GM18505 (cell line): Measurements from ENCODE around the gene KCNH1.

Experiments used
- ATAC-seq: cut with Tn5 transposase; IDR thresholded peaks from one replicate; pipeline ENCODE4 v1.9.1; 2021; ENCODE audit not compliant: unreplicated experiment
- POLR2A ChIP-seq: IDR thresholded peaks from 4 replicates; pipeline ENCODE4 v1.6.1; 2011; ENCODE audit warnings: borderline replicate concordance; ENCODE audit not compliant: insufficient read depth, insufficient read length; ENCODE audit errors: extremely low read depth

The KCNH1 gene

GRCh38 chr1:210899676-210900075 is 234.3 kb downstream of the KCNH1 start:
- ATAC-seq: no peak
- no peak for TF ChIP-seq POLR2A

DNA sequence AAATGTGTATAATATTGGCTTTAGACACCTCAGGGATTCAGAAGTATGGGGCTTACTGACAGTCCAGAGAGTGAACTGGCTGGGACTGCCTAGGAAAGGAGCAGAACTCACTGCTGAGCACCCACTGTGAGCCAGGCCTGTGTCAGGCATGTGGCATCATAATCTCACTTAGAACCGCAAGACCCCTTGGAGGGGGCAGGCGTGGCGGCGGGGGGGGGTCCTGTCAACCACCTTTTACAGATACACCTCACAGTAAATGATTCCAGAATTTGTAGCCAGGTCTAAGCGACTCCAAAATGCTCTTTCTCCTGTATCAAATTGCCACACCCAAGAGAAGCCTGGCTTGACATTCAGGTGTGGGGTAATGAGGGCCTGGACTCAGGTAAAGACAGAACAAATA is 235.5 kb downstream of the KCNH1 start:
- no peak for TF ChIP-seq POLR2A
- no peak for ATAC-seq

GRCh38 chr1:210883821-210884220 is 250.1 kb downstream of the KCNH1 start:
- no peak for ATAC-seq
- TF ChIP-seq POLR2A: no peak

DNA sequence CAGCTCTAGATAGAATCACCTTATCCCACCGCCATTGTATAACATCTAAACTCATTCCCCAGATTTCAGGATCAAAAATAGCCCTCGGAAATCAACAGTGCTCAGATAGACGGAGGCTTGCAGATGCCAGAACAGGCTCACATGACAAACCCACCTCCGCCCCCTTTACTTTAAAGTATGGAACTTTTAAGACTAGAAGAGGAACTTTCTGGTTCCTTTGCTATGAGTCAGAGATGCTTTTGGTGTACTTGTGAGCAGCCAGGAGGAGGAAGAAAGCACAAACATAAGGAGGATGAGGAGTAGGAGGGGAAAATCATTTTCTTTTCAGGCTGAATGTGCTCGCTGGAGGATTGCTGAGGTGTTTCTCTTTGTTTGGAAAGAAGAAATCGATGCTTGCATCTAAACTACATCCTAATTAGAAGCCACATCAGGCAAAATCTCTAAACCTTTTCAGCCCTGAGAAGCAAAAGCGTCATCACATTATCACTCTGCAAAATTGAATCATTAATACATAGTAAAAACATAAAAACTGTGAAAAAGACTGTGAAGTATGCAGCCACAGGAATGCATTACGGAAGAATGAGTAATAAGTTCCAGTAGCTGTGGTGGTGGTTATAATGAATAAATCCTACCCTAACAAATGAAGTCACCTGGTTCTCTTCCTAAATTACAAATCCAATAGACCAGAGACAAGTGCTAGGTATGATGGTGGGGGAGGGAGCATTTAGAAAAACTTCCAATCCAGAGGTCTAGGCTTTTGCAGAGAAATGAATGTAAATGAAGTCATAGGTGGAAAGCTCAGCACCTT is 251.3 kb downstream of the KCNH1 start:
- ATAC-seq: no peak
- TF ChIP-seq POLR2A: no peak

- no peak for ATAC-seq
- TF ChIP-seq POLR2A: no peak
Measured at GRCh38 chr1:210878564-210878963, 255.4 kb downstream of the KCNH1 start.

DNA sequence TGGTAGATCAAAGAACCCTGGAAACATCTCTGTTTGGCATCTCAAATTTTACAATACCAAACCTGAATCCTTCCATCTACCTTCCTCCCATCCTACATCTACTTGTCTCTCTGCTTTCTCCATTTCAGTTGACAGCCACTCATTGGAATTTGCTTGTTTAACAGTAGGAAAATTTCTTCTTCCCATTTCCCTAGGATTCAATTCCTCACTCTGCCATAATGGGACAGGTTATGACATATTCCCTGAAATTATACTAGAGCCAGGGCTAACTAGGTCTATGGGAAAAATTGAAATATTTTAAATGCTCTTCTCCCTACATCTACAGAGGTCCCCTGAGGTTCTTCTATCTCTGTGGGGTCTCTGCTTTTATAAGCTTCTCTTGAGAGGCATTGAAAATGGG is 257.7 kb downstream of the KCNH1 start:
- no peak for TF ChIP-seq POLR2A
- ATAC-seq: no peak

- ATAC-seq: no peak
- TF ChIP-seq POLR2A: no peak
Measured at GRCh38 chr1:210866532-210866931, 267.4 kb downstream of the KCNH1 start.

GRCh38 chr1:210857705-210858104 is 276.2 kb downstream of the KCNH1 start:
- ATAC-seq: no peak
- no peak for TF ChIP-seq POLR2A

DNA sequence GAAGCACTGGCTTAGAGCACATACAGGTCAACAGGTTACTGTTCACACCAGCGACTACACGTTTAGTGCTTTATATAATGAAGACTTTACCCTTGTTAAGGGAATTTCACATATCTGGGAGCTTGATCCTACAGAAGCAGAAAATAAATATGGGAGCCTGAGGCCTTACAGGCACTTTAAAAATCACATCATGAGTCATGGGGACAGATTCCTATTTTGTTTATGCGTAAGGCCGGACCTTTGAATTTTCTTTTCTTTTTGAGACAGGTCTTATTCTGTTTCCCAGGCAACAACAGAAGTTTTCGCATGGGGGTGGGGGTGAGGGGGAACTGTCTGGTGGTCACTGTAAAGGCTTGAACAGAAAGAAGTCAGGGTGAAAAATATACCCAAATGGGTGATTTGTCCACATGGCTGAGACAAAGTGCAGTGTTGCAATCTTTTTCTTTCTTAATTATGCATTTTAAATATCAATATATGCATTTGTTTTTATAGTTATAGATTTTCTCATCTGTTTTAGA is 276.7 kb downstream of the KCNH1 start:
- no peak for ATAC-seq
- TF ChIP-seq POLR2A: no peak

- ATAC-seq: no peak
Measured at GRCh38 chr1:210855440-210855839, 278.5 kb downstream of the KCNH1 start.

GRCh38 chr1:210853276-210853675 is 280.7 kb downstream of the KCNH1 start:
- no peak for ATAC-seq
- no peak for TF ChIP-seq POLR2A

More at GRCh38 chr1:210855440-210855839, 278.5 kb downstream of the KCNH1 start:
- no peak for TF ChIP-seq POLR2A

DNA sequence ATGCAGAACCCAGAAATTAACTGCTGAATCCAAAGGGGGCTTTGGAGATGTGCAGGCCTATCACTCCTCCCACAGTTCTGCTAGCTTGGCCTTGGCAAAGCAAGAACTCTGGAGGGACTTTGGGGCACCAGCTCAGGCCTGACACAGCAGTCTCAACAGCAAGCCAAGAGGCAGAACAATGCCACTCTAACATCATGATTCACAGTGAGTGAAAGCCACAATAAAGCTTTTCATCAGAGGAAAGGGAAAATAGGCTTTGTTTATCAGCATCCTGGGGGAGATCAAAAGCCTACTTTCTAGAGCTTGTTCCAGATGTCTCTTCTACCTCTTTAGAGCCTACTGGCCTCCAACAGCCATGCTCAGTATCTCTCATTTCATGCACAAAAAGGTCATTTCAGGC is 283.4 kb downstream of the KCNH1 start:
- ATAC-seq: no peak
- TF ChIP-seq POLR2A: no peak

GRCh38 chr1:210848474-210848873 is 285.5 kb downstream of the KCNH1 start:
- ATAC-seq: no peak
- no peak for TF ChIP-seq POLR2A

DNA sequence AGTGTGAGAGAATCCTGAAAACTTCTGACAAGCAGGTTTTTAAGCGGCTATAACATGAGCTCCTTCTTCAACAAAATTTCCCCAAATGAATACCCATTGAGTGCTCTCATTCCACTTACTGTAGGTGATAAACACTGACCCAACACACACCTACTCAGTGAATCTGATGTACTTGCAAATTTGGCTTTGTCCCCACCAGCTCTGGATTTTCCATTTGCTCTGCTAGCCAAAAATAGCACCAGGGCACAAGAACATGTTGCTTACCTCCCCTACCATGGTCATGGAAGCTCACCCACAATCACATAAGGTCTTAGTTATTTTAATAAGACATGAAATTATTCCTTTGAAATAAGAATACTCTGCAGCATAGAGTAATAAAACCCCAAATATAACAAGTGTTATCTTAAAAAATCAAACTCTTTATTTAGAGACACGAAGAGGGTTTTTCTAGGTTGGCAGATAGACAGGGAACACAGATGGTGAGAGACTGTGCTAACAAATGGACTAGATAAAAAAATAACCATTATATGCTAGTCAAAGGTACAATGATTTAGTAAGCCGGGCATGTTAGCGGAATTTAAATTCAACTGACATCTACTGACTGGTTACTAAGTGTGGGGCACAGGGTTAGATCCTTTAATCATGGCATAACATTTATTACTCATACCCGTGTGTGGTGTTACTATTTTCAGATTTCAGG is 291.9 kb downstream of the KCNH1 start:
- no peak for TF ChIP-seq POLR2A
- ATAC-seq: no peak

DNA sequence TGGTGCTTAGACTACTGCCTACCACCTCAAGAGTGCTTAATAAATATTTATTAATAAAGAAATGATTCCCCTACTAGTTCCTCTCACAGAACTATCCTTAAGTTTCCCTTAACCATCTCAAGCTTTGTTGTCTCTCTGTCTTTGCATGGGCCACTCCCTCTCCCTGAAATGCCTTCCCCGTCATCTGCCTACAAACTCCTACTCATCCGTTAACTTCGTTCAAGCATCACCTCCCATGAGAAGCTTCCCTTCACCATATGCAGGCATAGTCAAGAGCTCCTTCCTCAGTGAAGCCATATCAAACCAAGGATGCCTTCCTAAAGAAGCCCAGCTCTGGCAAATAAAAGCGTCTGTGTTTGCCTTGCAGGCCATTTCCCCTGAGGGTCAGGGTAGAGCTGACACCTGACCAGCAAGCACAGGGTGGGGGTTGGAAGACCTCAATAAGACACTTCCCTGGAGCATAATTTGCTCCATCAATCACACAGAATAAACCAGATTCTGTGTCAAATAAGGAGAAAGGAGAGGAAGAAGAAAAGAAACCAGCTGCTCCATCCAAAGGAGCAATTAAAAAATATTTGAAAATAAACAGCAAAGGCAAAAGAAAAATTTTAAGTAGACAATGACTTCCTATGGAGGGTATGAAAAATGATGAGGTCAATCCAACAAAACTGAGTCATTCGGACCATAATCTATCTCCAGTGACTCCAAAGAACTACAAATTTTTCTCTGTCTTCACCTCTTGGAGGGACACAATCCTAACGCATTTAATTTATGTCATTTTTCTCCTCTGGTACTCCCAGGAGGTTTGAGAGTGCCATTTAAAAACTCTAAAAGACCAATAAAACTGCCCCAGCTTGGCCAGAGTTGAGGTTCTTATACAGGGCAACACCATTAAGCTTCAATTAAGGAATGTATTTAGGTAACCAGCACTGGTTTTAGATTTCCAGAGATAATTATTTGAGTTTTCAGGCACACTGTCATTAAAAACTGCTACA is 303.6 kb downstream of the KCNH1 start:
- no peak for TF ChIP-seq POLR2A
- no peak for ATAC-seq
